Osteocyte (in vitro differentiated cells): ENCODE measurements around the gene SLC22A6. TPM values are rescaled to one million over a fixed set of nuclear protein-coding genes. Genes with fewer than 3 reads are reported as not detected.

Experiments
- total RNA-seq: library from RNA; stranded (reverse); gene quantifications from 2 replicates; pipeline ENCODE4 v1.2.1, GENCODE V29; 2021

The SLC22A6 gene
- total RNA-seq, 1 donor from 2014 or later, result not detected

Other genes with a start within 250 kb of the SLC22A6 start
- gene ZBTB3, start 230.8 kb downstream of the SLC22A6 start, total RNA-seq, result 11.2 and 12.9 TPM in 2 replicates
- gene POLR2G, start 223.4 kb downstream of the SLC22A6 start, total RNA-seq, result 83.7 and 98.6 TPM in 2 replicates
- gene TAF6L, start 213.6 kb downstream of the SLC22A6 start, total RNA-seq, result 40.8 and 42.8 TPM in 2 replicates
- 46.7 and 47.7 TPM in 2 replicates for gene TMEM179B, start 197.6 kb downstream of the SLC22A6 start, total RNA-seq
- gene TMEM223, start 193.0 kb downstream of the SLC22A6 start, total RNA-seq, result 14.5 and 15.2 TPM in 2 replicates
- gene NXF1, start 179.5 kb downstream of the SLC22A6 start, total RNA-seq, result 92.4 and 97.5 TPM in 2 replicates
- 65.3 and 71.0 TPM in 2 replicates for gene STX5, start 152.9 kb downstream of the SLC22A6 start, total RNA-seq
- gene TEX54, start 152.1 kb downstream of the SLC22A6 start, total RNA-seq, result not detected in 2 replicates
- gene WDR74, start 145.4 kb downstream of the SLC22A6 start, total RNA-seq, result 40.5 and 42.1 TPM in 2 replicates
- gene SLC3A2, start 104.1 kb downstream of the SLC22A6 start, total RNA-seq, result 326 and 362 TPM in 2 replicates
- 0.27 and 0.31 TPM in 2 replicates for gene CHRM1, start 63.6 kb downstream of the SLC22A6 start, total RNA-seq
- not detected in 2 replicates for gene SLC22A8, start 30.9 kb upstream of the SLC22A6 start, total RNA-seq
- not detected in 2 replicates for gene SLC22A24, start 159.3 kb upstream of the SLC22A6 start, total RNA-seq